Embryonic facial prominence (tissue), 1 donor: ENCODE results near the gene RCSD1.

ENCODE experiments used
- DNase-seq: peaks from one replicate; pipeline ENCODE4 v3.0.0-alpha.2; 2016; ENCODE audit errors: extremely low spot score

Gene RCSD1

DNA sequence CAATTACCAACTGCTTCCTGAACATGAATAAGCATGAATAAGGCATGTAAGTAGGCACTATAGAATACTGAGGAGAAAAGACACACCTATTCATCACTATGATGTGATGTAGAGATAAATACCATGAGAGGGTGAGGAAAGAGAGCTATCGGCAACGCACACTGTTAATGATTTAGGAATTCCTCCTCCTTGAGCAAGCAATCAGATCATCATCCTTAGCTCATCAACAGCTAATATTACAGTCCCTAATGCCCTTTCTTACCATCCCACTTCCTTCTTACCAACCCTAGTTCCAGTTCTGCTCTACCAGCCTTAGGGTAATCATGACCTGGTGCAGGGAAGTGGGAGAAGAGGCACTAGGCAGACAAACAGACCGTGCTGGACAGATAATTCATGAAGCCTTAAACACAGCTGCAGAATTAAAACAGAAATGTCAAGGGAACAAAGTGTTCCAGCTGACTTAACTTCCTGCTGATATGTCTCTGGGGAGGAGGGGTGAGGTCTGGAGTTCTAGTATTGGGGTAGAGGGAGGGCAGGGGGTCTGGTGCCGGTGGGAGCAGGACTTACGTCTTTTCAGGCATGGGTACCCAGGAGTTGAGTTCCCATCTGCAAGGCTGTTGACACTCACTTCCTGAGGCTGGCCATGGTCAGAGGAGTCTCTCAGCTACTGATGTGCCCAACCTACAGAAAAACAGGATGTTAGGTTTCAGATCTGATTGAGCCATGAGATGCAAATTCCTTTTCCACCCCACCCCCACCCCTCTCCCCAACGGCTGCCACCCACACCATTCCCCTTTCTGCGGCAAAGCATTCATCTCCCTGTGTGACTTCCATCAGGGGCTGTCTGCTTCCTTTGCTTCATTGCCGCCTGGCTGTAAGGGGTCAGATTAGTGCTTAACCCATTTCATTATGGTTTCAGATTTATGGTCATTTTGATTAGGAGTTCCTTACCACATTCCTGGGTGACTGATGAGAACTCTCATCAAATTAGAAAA lies 12.6 kb upstream of the RCSD1 start:
- no peak for DNase-seq

DNA sequence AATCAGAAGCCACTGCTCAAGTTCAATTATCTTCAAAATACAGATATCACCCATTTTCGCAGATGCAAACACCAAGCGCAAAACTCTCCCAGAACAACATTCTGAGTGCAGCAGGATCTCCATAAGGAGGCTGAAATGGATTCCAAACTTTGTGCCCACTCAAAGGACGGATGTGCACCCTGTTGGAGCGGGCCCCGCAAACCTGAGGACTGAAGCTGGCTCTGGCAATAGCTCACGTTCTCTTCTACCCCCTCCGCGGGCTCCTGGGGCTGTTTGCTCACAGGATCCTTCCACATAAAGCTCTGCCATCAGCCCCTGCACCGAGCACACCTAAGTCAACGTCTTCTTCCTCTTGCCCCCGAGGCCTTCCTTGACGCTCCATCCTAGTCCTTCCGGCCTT lies 11.7 kb upstream of the RCSD1 start:
- no peak for DNase-seq

DNA sequence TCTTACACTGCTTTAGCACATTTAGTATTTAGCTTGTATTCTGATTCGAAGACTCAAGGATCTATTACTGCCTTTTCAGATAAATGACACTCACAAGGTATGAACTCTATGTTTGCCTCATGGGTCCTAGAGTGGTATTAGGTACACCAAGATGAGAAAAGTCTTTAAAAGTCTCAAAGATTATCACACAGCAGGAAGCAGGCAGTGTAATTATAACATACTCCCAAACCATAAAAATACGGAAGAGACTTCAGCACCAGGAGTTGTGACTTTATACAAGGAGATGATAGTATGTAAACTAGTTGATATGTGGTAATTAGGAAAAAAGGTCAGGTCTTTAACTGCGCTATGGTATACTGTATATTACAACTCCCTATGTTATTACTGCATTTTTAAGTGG lies 11.2 kb upstream of the RCSD1 start:
- no peak for DNase-seq

DNA sequence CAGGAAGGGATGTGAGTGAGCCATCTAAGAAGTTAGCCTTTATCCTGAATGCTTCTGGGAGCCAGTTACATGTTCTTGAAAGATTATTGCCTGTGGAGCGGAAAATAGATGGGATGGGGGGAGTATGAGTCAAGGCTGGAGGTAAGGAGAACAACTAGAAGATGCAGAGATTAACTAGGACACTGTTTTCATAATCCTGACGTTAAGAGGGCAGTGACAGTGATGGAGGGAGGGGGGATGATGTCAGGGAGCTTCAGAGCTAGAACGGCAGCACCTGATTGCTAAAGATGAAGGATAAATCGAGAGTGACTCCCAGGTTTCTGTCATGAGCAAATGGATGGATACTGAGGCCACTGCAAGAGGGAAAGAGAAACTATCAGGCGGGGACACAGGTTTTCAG lies 10.0 kb upstream of the RCSD1 start:
- DNase-seq, result no peak

DNA sequence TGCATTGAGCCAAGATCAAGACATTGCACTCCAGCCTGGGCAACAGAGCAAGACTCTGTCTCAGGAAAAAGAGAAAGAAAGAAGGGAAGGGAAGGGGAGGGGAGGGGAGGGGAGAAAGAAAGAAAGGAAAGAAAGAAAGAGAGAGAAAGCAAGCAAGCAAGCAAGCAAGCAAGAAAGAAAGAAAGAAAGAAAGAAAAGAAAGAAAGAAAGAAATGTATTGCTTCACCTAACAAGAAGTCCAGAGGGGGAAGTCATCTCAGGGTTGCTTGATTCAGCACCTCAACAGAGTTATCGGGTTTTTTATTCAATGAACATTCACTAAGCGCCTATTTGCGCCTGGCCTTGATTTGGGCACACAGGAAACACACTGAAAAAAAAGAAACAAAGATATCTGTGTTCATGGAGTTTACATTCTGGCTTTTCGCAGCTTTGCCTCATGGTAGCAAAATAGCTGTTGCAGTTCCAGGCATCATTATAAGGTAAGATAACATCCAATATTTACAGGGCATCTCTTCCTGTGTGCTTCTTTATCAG lies 8.2 kb upstream of the RCSD1 start:
- DNase-seq, result no peak

DNA sequence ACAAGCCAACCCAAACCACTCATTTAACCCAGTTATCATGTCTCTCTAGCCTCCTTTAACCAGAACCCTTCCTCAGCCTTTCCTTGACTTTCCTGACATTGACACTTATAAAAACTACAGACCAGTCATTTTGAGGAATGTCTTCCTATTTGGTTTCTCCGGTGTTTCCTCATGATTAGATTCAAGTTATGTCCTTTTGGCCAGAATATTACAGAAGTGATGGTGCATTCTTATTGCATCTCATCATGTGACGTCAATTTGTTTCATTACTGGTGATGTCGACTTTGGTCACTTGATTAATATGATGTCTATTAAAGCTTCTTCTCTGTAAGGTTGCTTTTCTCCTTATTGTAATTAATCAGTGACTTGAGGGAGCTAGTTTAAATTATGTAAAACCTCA lies 6.1 kb upstream of the RCSD1 start:
- no peak for DNase-seq

DNA sequence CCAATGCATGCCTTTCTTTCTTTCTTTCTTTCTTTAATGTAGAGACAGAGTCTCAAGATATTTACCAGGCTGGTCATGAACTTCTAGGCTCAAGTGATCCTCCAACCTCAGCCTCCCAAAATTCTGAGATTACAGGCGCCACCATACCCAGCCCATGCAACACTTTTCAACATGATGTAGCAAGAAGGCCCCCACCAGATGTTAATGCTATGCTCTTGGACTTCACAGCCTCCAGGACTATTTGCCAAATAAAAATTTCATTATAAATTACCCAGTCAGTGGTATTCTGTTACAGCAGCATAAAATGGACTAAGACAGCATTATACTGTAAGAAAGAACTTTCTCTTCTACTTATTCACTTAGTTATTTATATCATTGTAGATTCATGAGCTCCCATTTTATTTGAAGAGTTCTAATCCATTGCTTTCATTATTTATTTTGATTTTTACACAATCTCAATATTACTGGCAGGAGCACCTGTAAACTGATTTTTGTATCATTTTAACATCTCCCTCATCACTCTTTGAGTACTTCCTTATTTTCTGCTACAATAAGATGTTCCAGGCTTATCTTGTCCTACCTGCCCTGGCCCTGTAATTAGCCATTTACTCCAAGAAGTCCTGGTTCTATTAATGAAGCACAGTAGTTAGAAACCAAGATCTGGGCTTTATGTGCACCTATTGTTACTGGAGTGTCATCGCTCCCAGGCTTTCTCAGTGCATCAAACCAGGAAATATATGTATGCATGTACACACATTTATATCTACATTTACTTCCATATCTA lies 4.8 kb upstream of the RCSD1 start:
- DNase-seq, result no peak

DNA sequence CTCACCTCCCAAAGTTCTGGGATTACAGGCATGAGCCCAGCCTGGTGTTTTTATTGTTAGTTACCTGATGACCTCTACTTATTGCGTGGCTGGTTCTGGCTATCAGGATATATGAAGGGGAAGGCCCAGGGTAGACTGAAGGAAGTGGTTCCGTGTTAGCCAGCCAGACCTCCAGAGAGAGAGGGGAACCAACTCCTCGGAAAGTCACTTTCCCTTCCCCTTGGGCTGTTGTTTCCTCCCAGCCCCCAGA lies 2.5 kb upstream of the RCSD1 start:
- no peak for DNase-seq

DNA sequence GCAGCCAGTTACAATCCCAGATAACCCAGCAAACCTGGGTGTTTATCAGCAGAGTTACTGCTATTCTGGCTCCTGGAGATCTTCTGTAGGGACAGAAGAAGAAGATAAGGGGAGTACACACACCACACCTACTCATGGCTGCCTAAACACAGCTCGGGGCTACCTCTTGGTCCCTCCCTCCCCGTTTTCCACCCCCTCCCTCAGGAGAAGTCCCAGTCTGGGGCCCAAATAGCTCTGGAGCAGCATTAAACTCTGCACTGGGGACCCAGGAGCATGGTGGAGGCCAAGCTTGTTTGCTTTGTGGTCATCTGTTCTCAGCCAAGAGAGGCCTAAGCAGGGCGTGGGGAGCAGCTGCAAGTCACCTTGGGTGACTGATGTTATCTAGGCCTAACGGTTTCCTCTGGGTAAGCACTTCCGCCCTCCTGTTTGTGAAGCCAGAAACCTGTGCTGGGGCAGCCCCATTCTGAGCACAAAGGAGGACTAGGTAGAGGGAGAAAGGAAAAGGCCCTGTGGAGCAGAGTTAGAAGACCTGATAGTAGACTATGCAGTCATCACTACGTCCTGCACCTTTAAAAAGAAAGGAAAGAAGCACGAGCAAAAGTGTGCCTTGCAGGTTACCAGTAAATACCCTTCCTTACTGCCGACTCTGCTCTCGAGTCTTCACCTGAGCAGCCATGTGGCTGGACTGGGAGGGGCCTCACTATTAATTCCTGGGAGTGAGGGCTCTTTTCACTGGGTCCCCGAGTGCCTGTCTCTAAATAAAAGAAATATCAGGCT lies 2.0 kb upstream of the RCSD1 start:
- no peak for DNase-seq

DNA sequence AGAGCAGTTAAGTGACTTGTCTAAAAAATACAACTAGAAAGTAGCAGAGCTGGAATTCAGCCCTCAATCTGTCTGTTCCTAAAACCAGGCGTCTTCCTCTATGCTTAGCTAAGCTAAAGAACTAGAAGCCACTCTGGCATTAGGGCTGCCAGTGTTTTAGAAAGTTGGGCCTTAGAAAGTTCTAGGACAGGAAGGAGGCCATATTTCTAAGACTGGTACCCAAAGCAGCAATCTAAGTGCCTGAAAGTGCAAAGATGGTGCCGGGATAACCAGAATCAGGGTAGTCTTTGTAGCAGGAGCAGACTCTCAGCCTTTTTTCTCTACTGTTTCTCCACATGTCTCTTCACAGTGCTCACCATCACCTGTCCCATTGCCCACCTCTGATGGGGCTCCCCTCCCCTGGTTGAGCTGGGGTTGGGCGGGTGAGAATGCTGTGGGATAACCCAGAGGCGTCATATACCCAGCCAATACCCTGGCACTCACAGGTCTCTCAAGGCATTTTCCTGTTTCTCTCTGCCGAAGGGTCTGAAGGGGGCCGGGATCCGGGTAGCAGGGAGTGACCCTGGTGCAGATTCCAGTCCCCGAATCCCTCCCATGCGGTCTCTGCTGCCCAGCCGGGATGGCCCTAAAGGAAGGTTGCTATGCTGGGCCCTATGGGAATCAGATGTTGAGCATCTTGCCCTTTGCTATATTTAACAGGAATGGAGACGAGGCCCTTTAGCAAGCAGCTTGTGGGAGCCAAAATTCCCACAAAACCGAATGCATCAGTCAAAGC lies 1.1 kb upstream of the RCSD1 start:
- no peak for DNase-seq

DNA sequence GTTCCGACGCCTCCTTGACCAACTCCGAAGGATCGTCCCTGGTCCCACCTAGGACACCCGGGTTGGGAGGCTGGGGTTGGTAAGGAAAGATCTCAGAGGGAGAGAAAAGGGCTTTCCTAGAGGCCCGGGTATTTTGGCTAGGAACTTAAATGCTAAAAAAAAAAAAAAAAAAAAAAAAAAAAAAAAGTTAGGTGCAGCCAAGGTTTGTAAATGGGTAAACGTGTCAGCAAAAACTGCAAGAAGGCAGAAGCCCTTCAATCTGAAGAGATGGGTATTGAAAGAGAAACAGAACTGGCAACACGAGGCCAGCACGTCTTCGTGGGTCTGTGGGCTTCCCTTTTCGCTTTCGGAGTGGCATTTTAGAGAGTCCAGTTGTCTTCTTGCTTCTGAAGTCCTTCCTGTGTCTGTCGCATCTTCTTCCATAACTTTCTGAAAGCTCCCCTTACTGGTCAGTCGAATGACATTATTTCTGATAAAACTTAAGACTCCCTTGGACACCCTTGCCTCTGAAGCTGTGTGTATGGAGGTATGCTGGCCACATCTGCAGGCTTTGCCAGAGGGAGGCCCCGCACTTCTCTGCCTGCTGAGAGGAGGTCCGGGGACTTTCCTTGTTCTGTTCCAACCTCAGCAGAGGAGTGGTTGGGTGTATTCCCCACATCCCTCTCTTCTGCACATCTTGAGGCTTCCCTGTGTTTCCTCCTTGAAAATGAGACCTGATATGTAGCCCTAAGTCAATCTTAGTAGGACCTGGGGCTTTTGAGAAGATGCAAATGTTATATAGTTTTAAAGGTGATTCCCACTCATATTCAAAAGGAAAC lies 745 bp downstream of the RCSD1 start:
- DNase-seq, result no peak

DNA sequence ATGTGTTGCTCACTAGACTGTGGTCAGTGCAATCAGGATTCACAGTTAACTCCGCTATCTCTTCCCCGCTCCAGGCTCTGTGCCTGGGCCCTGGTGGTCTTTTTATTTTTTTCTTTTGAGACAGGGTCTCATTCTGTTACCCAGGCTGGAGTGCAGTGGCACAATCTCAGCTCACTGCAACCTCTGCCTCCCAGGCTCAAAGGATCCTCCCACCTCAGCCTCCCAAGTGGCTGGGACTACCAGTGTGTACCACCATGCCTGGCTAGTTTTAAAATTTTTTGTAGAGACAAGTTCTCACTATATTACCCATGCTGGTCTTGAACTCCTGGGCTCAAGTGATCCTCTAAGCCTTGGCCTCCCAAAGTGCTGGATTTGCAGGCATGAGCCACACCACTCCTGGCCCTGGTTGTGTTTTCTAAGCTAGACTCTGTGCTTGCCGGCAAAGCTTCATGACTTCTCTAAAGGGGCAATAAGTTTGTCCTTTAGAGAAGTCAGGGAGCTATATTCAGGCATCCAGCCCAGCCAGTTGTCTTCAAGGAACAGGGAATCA lies 1.4 kb downstream of the RCSD1 start:
- DNase-seq, result no peak

DNA sequence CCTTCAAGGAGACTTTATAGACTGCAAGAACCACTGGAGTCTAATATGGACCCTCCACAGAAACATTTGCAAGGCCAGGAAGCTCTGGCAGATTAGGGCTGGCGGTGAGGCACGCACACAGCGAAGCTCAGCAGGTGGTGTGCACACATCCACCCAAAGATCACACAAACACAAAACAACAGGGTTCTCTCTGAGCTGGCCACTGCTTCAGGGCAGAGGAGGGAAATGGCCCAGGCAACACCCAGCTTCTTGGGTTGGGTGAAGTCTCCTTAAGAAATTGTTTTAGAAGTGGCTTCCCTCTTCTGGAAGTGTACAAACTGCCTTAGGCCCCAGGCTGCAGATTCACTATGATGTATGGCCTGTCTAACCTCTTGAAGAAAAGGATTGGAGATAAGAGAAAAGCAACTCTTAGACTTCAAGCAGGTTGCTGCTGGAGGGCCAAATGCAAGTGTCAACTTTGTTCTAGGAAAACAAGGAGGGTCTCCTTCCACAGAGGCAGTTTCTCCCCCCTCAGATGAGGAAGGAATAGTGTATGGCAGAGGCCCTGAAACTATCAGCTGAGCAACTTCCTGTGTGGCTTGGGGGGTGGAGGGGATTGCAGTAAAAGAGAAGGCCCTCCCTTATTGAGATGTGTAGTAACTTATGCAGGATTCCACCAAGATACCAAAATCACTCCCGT lies 2.0 kb downstream of the RCSD1 start:
- DNase-seq, result no peak

DNA sequence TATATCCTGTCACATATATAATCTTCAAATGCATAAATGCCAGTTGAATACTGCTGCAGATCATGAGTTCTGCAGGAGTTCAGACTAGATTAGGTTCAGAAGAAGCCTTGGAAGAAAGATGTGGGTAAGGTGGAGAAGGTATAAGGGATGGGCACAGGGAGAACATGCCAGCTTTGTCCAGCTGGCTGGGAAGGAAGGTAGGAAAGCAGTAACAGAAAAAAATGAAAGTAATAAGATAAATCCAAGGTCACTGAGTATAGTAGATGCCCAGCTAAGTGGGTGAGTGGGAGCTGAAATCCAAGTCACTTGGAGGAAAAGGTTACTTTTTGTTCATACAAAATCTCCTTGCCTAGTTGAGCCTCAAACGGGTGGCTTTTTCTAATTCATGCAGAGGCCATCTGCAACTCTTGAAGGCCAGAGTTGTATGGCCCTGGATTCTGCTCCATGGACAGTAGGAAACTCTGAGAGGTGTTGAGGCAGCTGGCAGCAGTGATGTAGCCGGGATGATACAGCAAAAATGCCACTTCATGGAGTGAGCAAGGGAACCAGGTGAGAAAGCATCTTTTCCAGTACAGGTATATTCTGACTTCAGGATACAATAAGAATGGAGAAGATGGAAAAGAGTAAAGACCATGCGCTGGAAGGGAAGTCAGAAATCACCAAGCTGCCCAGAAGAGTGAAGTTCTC lies 3.4 kb downstream of the RCSD1 start:
- DNase-seq, result no peak

DNA sequence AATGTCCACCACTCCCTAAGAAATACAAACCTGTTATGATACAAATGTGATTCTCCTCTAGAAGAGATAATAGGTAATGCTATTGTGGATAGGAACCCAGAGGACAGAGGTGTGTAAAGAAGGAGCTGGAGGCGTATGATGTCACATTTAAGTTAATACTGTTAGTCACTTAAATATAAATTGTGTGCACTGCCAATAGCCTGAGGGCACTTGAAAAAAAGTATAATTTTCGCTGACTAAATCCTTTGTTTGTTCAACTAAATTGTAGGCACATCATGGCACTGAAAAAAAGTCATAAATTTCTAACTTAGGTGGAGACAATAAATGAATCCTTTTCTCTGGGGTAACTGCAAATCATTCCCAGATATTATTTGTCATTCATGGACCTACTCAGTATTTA lies 4.4 kb downstream of the RCSD1 start:
- no peak for DNase-seq

DNA sequence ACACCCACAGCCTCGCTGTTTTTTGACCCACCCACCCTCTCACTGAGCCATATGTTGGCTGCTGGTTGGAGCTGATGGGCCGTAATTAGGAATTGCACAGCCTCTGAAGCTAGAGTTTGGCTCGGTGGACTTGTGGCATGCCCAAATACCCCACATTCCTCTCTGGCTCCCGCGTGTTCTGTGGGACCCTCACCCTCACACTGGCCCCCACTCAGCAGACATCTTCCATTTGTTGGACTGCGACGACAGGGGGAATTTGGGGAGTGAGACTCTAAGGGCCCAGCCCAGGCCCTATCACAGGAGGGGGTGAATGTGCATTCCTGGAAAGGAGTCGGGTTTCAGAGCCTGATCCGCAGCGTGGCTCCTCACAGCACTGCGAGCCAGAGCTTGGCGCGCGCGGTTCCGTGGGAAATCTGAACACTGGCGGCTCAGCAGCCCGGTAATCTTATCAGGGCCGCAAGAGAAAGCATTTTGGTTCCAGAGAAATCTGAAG lies 5.2 kb downstream of the RCSD1 start:
- DNase-seq, result no peak

DNA sequence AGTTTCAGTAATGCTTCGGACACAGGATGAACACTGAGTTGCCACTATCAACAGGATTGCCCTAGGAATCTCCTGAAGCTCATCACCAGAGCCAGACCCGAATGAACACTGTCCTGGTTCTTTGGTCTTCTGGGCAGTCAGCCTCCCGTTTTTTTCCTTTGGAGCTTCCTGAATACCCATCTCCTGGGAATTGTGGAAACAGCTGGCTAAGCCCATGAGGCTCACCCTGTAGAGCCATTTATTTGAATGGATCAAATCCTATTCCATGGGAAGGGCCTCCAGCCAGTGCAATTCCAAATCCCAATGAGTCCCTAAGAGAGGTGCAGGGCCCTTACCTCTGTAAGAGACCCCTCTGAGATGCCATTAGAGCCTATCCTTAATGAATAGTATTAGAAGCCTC lies 5.9 kb downstream of the RCSD1 start:
- no peak for DNase-seq

DNA sequence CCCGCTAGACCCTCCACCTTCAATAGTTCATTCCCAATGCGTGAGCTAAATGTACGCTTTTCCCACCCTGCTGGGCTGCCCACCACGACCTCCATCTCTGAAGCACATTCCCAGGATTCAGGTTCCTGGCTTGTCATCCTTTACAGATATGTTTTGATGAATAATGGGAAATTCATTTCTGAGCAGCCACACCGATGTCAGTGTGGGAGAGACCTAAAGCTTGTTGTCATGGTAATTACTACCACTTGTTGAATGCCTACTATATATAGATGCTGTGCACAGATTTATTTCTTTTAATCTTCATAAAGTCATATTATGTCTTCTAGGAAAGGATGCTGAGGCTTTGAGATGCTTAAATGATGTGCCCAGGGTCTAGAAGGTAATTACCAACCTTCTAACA lies 8.0 kb downstream of the RCSD1 start:
- DNase-seq, result no peak

DNA sequence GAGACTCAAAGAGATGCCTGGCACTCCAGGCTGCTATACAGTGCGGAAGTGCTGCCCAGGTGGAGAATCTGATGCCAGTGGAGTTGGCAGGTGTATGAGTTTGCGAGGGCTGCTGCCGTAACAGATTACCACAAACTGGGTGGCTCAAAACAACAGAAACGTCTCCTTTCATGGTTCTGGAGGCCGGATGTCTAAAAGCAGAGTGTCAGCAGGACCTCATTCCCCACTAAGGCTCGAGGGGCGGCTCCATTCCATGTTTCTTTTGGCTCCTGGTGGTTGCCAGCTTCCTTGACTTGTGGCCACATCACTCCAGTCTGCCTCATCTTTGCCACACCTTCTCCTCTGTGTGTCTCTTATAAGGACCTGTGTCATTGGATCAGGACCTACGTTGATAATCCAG lies 10.0 kb downstream of the RCSD1 start:
- no peak for DNase-seq
